Stomach (tissue), 8 donors: ENCODE results near the gene C17orf114.

Experiments used
- DNase-seq, 2 donors: peaks; one replicate each; pipeline versions ENCODE4 v3.0.0 to v3.0.0-alpha.2; 2013 to 2019
- H3K27ac ChIP-seq, 5 donors: fragments of 200-600 bp in 4 of 5; sonication (generic) in 4 of 5; one replicate each; pipeline ENCODE4 v1.5.1; 2013 to 2019; ENCODE audit warnings: mild to moderate bottlenecking in 1 of 5, moderate library complexity in 1 of 5
- H3K27me3 ChIP-seq, 3 donors: fragments of 200-600 bp; sonication (generic); one replicate each; pipeline ENCODE4 v1.5.1; 2017 to 2019; ENCODE audit warnings: mixed run types in 1 of 3
- H3K36me3 ChIP-seq, 4 donors: fragments of 200-600 bp; sonication (generic); 1 replicate in 3 of 4; 2 replicates in 1 of 4; pipeline ENCODE4 v1.5.1; 2016 to 2019
- H3K4me1 ChIP-seq, 4 donors: fragments of 200-600 bp; sonication (generic); one replicate each; pipeline ENCODE4 v1.5.1; 2016 to 2019
- H3K4me3 ChIP-seq, 4 donors: fragments of 200-600 bp; sonication (generic) in 3 of 4; one replicate each; pipeline ENCODE4 v1.5.1; 2016 to 2019; ENCODE audit warnings: mild to moderate bottlenecking in 1 of 4
- H3K9me3 ChIP-seq, 4 donors: fragments of 200-600 bp; sonication (generic); one replicate each; pipeline ENCODE4 v1.5.1; 2016 to 2019
- EP300 ChIP-seq: sonication (generic); formaldehyde crosslinking; IDR thresholded peaks from one replicate; pipeline ENCODE4 v1.6.1; 2017; ENCODE audit warnings: antibody characterized with exemption
- POLR2A ChIP-seq, 4 donors: fragments of 450-650 bp; IDR thresholded peaks; one replicate each; pipeline ENCODE4 v1.6.1; 2016; ENCODE audit warnings: antibody characterized with exemption in 4 of 4, control low read depth in 2 of 4, mild to moderate bottlenecking in 1 of 4, moderate library complexity in 1 of 4
- POLR2AphosphoS5 ChIP-seq, 3 donors: sonication (generic); formaldehyde crosslinking; IDR thresholded peaks; one replicate each; pipeline ENCODE4 v1.6.1; 2016; ENCODE audit warnings: antibody characterized with exemption in 3 of 3
- WGBS, 5 donors: extraction: QIAGEN DNeasy Blood & Tissue Kit in 3 of 5; methylation state at CpG; one replicate each; pipeline versions ENCODE4 v1.1.5 to v1.1.7; 2013 to 2018; 5-methylcytosine and 5-hydroxymethylcytosine counted together
- intact Hi-C: fragments of 100-400 bp; cut with DNase I; formaldehyde crosslinking; loops from one replicate; pipeline ENCODE4 v1.15.1; 2023; ENCODE audit warnings: low total_unique reads
- TF ChIP-seq, protein P1 (sequence below), 7 experiments: fragments of 450-650 bp in 4 of 7; fragments of 200-600 bp in 3 of 7; sonication (generic) in 3 of 7; IDR thresholded peaks; one replicate each; pipeline ENCODE4 v1.5.1; 2016 to 2019; ENCODE audit warnings: antibody characterized with exemption in 7 of 7, control low read depth in 2 of 7, mild to moderate bottlenecking in 1 of 7
- donor health status: healthy with polysubstance abuse.
- donor health status: Bipolar disorder and iron deficiency.
- donor health status: healthy.

C17orf114 gene

GRCh38 chr17:4771519-4772234 lies 30.5 kb downstream of the C17orf114 start, which contains the start of gene TM4SF5:
Gene TM4SF5 (plus strand): TSS chr17:4771886. CDS start chr17:4771923, 37 bp downstream.
- Histone ChIP-seq H3K9me3 (no peaks in the 10 kb centered on the region), H3K27ac (peak within 1 kb of the TSS; percentile 59 to 72 (median 63)), H3K4me1 (peaks cover 0 to 18% (median 11%) of the 10 kb centered on the region in 4 donors), H3K36me3 (no peaks in the 10 kb centered on the region), H3K4me3 (no peak within 1 kb of the TSS), H3K27me3 (peaks cover 0 to 32% (median 0%) of the 10 kb centered on the region in 3 donors)
- DNase-seq, result peak; percentile 76 to 86
- TF ChIP-seq EP300, result no peak
- peak in 2 of 3 donors; percentile 22 to 59 for TF ChIP-seq POLR2AphosphoS5 (IDR thresholded peaks at IDR 0.05)
- WGBS, 5 donors, result 25 to 45% (median 34%) methylated on average over 12 to 13 of the region's 13 CpGs
- intact Hi-C loops, result no loop called here

GRCh38 chr17:4769628-4770027 lies 32.5 kb downstream of the C17orf114 start:
- TF ChIP-seq POLR2AphosphoS5 (IDR thresholded peaks at IDR 0.05), result no peak
- TF ChIP-seq, protein P1, sequence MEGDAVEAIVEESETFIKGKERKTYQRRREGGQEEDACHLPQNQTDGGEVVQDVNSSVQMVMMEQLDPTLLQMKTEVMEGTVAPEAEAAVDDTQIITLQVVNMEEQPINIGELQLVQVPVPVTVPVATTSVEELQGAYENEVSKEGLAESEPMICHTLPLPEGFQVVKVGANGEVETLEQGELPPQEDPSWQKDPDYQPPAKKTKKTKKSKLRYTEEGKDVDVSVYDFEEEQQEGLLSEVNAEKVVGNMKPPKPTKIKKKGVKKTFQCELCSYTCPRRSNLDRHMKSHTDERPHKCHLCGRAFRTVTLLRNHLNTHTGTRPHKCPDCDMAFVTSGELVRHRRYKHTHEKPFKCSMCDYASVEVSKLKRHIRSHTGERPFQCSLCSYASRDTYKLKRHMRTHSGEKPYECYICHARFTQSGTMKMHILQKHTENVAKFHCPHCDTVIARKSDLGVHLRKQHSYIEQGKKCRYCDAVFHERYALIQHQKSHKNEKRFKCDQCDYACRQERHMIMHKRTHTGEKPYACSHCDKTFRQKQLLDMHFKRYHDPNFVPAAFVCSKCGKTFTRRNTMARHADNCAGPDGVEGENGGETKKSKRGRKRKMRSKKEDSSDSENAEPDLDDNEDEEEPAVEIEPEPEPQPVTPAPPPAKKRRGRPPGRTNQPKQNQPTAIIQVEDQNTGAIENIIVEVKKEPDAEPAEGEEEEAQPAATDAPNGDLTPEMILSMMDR (IDR thresholded peaks at IDR 0.05), result no peak
- no peak for TF ChIP-seq POLR2A (IDR thresholded peaks at IDR 0.05)
- no peak for TF ChIP-seq EP300
- DNase-seq, result no peak
- 88 to 100% (median 97%) methylated on average over 2 of the region's 2 CpGs for WGBS, 5 donors
- peaks cover 0 to 18% (median 11%) of the 10 kb centered on the region in 4 donors for H3K4me1 ChIP-seq
- no peak overlapping the region for H3K4me3 ChIP-seq
- intact Hi-C loops, result no loop called here
- no peaks in the 10 kb centered on the region for H3K9me3 ChIP-seq
- no peaks in the 10 kb centered on the region for H3K36me3 ChIP-seq
- no peak overlapping the region for H3K27ac ChIP-seq
- peaks cover 0 to 26% (median 0%) of the 10 kb centered on the region in 3 donors for H3K27me3 ChIP-seq

GRCh38 chr17:4768298-4768697 lies 33.8 kb downstream of the C17orf114 start:
- 78 to 87% (median 83%) methylated on average over 6 of the region's 6 CpGs for WGBS, 5 donors
- H3K27me3 ChIP-seq, result peaks cover 0 to 18% (median 0%) of the 10 kb centered on the region in 3 donors
- H3K9me3 ChIP-seq, result no peaks in the 10 kb centered on the region
- H3K36me3 ChIP-seq, result no peaks in the 10 kb centered on the region
- no peak overlapping the region for H3K4me3 ChIP-seq
- H3K4me1 ChIP-seq, result peaks cover 0 to 18% (median 11%) of the 10 kb centered on the region in 4 donors
- TF ChIP-seq EP300 (no peak), POLR2AphosphoS5 (IDR thresholded peaks at IDR 0.05) (no peak), POLR2A (IDR thresholded peaks at IDR 0.05) (no peak)
- TF ChIP-seq, protein P1 (IDR thresholded peaks at IDR 0.05), result no peak
- no peak overlapping the region for H3K27ac ChIP-seq
- DNase-seq, result no peak
- intact Hi-C loops, result no loop called here

DNA sequence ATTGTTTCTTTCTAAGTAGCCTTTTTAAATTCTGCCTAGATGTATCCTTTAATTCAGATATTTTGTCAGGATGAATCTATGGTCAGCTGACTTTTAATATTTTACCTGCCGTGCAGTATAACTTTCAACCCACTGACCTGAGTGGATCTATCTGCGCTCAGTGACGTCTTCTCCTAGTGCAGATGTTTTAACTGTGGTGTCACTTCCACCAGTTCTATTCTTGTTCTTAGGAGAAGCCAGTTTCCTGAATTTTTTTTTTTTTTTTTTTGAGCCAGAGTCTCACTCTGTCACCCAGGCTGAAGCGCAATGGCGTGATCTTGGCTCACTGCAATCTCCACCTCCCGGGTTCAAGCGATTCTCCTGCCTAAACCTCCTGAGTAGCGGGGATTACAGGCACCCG lies 35.4 kb downstream of the C17orf114 start:
- intact Hi-C loops, result no loop called here
- peak overlapping the region in 2 of 5 donors; percentile 50 to 65 for H3K27ac ChIP-seq
- no peak for DNase-seq
- no peaks in the 10 kb centered on the region for H3K9me3 ChIP-seq
- no peak for TF ChIP-seq POLR2AphosphoS5 (IDR thresholded peaks at IDR 0.05)
- no peak for TF ChIP-seq EP300
- TF ChIP-seq, protein P1 (IDR thresholded peaks at IDR 0.05), result no peak
- no peak for TF ChIP-seq POLR2A (IDR thresholded peaks at IDR 0.05)
- 83 to 88% (median 86%) methylated on average over 9 of the region's 9 CpGs for WGBS, 5 donors
- H3K4me3 ChIP-seq, result no peak overlapping the region
- H3K4me1 ChIP-seq, result peaks cover 0 to 9% (median 4%) of the 10 kb centered on the region in 4 donors
- no peaks in the 10 kb centered on the region for H3K36me3 ChIP-seq
- peaks cover 0 to 5% (median 0%) of the 10 kb centered on the region in 3 donors for H3K27me3 ChIP-seq

DNA sequence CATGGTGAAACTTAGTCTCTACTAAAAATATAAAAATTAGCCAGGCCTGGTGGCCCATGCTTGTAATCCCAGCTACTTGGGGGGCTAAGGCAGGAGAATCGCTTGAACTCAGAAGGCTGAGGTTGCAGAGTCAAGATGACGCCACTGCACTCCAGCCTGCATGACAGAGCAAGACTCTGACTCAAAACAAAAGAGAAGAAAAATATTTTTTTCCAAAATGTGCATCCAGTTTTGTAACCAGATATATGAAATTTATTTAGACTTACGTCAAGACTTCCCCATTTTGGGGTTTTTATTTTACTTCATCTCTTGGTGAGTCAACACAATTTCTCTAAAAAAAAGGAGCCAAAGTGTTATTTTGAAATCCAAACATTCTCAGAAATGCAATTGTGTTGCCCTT lies 35.9 kb downstream of the C17orf114 start:
- Histone ChIP-seq H3K9me3 (no peaks in the 10 kb centered on the region), H3K27ac (peak overlapping the region in 2 of 5 donors; percentile 53 to 65), H3K36me3 (no peaks in the 10 kb centered on the region), H3K4me3 (no peak overlapping the region), H3K27me3 (no peaks in the 10 kb centered on the region), H3K4me1 (peaks cover 0 to 3% (median 1%) of the 10 kb centered on the region in 4 donors)
- TF ChIP-seq POLR2A (IDR thresholded peaks at IDR 0.05) (no peak), EP300 (no peak), POLR2AphosphoS5 (IDR thresholded peaks at IDR 0.05) (no peak)
- TF ChIP-seq, protein P1 (IDR thresholded peaks at IDR 0.05), result no peak
- WGBS, 5 donors, result 77 to 89% (median 85%) methylated on average over 3 of the region's 3 CpGs
- intact Hi-C loops, result no loop called here
- DNase-seq, result no peak
